Renal cortex interstitium (tissue), 15 donors: Measurements from ENCODE around the gene CXCL14. TPM values are rescaled to one million over a fixed set of nuclear protein-coding genes. Genes with fewer than 3 reads are reported as not detected.

Experiments
- DNase-seq, 11 donors: peaks; one replicate each; pipeline ENCODE4 v3.0.0-alpha.2; 2013; ENCODE audit warnings: low read depth in 9 of 11, low spot score in 4 of 11; ENCODE audit errors: extremely low read depth in 1 of 11
- long read RNA-seq, 16 experiments: transcript quantifications; one replicate each; lab custom pipeline, GENCODE V29; 2026
- polyA plus RNA-seq, 3 donors: library from polyadenylated mRNA; unstranded; fragments of 120-200 nt; gene quantifications; one replicate each; pipeline ENCODE4 v1.2.1, GENCODE V29; 2013; ENCODE audit not compliant: insufficient read length in 3 of 3

Gene CXCL14
- polyA plus RNA-seq = 10 to 100 TPM; 21.2 to 47.8 (median 22.4) TPM
- long read RNA-seq, donor 1, transcript CXCL14-202 (4 exons, 1,760 nt) = major isoform, 27 of 27 reads
- long read RNA-seq, donor 1, partial matches to known transcripts = 0 of 27 reads
- long read RNA-seq, donor 1, other reads (novel, unspliced or antisense) = 0 of 27 reads
- long read RNA-seq, donor 2, transcript CXCL14-202 (4 exons, 1,760 nt) = major isoform, 17 of 17 reads
- long read RNA-seq, donor 2, partial matches to known transcripts = 0 of 17 reads
- long read RNA-seq, donor 2, other reads (novel, unspliced or antisense) = 0 of 17 reads
- long read RNA-seq, donor 3, transcript CXCL14-202 (4 exons, 1,760 nt) = major isoform, 82 of 82 reads
- long read RNA-seq, donor 3, partial matches to known transcripts = 0 of 82 reads
- long read RNA-seq, donor 3, other reads (novel, unspliced or antisense) = 0 of 82 reads
- long read RNA-seq, donor 4, transcript CXCL14-202 (4 exons, 1,760 nt) = major isoform, 28 of 28 reads
- long read RNA-seq, donor 4, partial matches to known transcripts = 0 of 28 reads
- long read RNA-seq, donor 4, other reads (novel, unspliced or antisense) = 0 of 28 reads
- long read RNA-seq, donor 5 = 0 reads
- long read RNA-seq, donor 6, transcript CXCL14-202 (4 exons, 1,760 nt) = major isoform, 44 of 44 reads
- long read RNA-seq, donor 6, partial matches to known transcripts = 0 of 44 reads
- long read RNA-seq, donor 6, other reads (novel, unspliced or antisense) = 0 of 44 reads
- long read RNA-seq, donor 7, transcript CXCL14-202 (4 exons, 1,760 nt) = major isoform, 23 of 36 reads
- long read RNA-seq, donor 7, partial matches to known transcripts = 13 of 36 reads
- long read RNA-seq, donor 7, other reads (novel, unspliced or antisense) = 0 of 36 reads
- long read RNA-seq, donor 8 = 0 reads
- long read RNA-seq, donor 9, transcript CXCL14-202 (4 exons, 1,760 nt) = major isoform, 17 of 17 reads
- long read RNA-seq, donor 9, partial matches to known transcripts = 0 of 17 reads
- long read RNA-seq, donor 9, other reads (novel, unspliced or antisense) = 0 of 17 reads
- long read RNA-seq, donor 10, transcript CXCL14-202 (4 exons, 1,760 nt) = major isoform, 43 of 43 reads
- long read RNA-seq, donor 10, partial matches to known transcripts = 0 of 43 reads
- long read RNA-seq, donor 10, other reads (novel, unspliced or antisense) = 0 of 43 reads
- long read RNA-seq, donor 11, transcript CXCL14-202 (4 exons, 1,760 nt) = major isoform, 33 of 33 reads
- long read RNA-seq, donor 11, partial matches to known transcripts = 0 of 33 reads
- long read RNA-seq, donor 11, other reads (novel, unspliced or antisense) = 0 of 33 reads
- long read RNA-seq, donor 12, transcript CXCL14-202 (4 exons, 1,760 nt) = major isoform, 9 of 9 reads
- long read RNA-seq, donor 12, partial matches to known transcripts = 0 of 9 reads
- long read RNA-seq, donor 12, other reads (novel, unspliced or antisense) = 0 of 9 reads
- long read RNA-seq, donor 13 = 0 reads
- long read RNA-seq, donor 14, transcript CXCL14-202 (4 exons, 1,760 nt) = major isoform, 22 of 22 reads
- long read RNA-seq, donor 14, partial matches to known transcripts = 0 of 22 reads
- long read RNA-seq, donor 14, other reads (novel, unspliced or antisense) = 0 of 22 reads
- long read RNA-seq, donor 15, transcript CXCL14-202 (4 exons, 1,760 nt) = major isoform, 15 of 15 reads
- long read RNA-seq, donor 15, partial matches to known transcripts = 0 of 15 reads
- long read RNA-seq, donor 15, other reads (novel, unspliced or antisense) = 0 of 15 reads
- long read RNA-seq, donor 16, transcript CXCL14-202 (4 exons, 1,760 nt) = major isoform, 137 of 147 reads
- long read RNA-seq, donor 16, partial matches to known transcripts = 10 of 147 reads
- long read RNA-seq, donor 16, other reads (novel, unspliced or antisense) = 0 of 147 reads

GRCh38 chr5:135578685-135579341 is at the start of gene CXCL14:
Gene CXCL14, minus strand, starts transcription at chr5:135578991. Its CDS starts 213 bp downstream, at chr5:135578778.
- no peak for DNase-seq

- DNase-seq = no peak
These were observed 47.8 kb upstream of the CXCL14 start for GRCh38 chr5:135626636-135627035.

- no peak for DNase-seq
These were observed 47.2 kb upstream of the CXCL14 start for GRCh38 chr5:135625961-135626360.

- DNase-seq = no peak
These were observed 46.7 kb upstream of the CXCL14 start for GRCh38 chr5:135625486-135625885.

GRCh38 chr5:135625061-135625460 is 46.3 kb upstream of the CXCL14 start:
- DNase-seq = no peak

GRCh38 chr5:135623186-135623715 is 44.5 kb upstream of the CXCL14 start:
- DNase-seq = no peak

GRCh38 chr5:135615581-135616260 is 36.9 kb upstream of the CXCL14 start:
- no peak for DNase-seq

GRCh38 chr5:135615171-135615570 is 36.4 kb upstream of the CXCL14 start:
- no peak for DNase-seq

- DNase-seq = no peak
These were observed 31.2 kb upstream of the CXCL14 start for GRCh38 chr5:135609981-135610380.

- no peak for DNase-seq
These were observed 30.1 kb upstream of the CXCL14 start for GRCh38 chr5:135608761-135609443.

- no peak for DNase-seq
These were observed 29.6 kb upstream of the CXCL14 start for GRCh38 chr5:135608361-135608760.

- DNase-seq = no peak
These were observed 27.6 kb upstream of the CXCL14 start for GRCh38 chr5:135606431-135606830.

GRCh38 chr5:135605221-135605620 is 26.4 kb upstream of the CXCL14 start:
- DNase-seq = no peak

- no peak for DNase-seq
These were observed 25.3 kb upstream of the CXCL14 start for GRCh38 chr5:135604056-135604455.

- DNase-seq = no peak
These were observed 24.3 kb upstream of the CXCL14 start for GRCh38 chr5:135602882-135603721.
